Left renal cortex interstitium (tissue), 4 donors: ENCODE measurements around the gene OTUB2. TPM values are rescaled to one million over a fixed set of nuclear protein-coding genes. Genes with fewer than 3 reads are reported as not detected.

Experiments used
- DNase-seq, 4 donors: peaks; one replicate each; pipeline ENCODE4 v3.0.0-alpha.2; 2013; ENCODE audit warnings: low read depth in 4 of 4, low spot score in 2 of 4, missing footprints in 1 of 4
- polyA plus RNA-seq, 4 donors: library from polyadenylated mRNA; unstranded; fragments of 120-200 nt; gene quantifications; one replicate each; pipeline ENCODE4 v1.2.1, GENCODE V29; 2013; ENCODE audit not compliant: insufficient read length in 4 of 4

OTUB2 gene
- polyA plus RNA-seq, 4 donors: 4.2 to 5.0 (median 4.6) TPM

DNA sequence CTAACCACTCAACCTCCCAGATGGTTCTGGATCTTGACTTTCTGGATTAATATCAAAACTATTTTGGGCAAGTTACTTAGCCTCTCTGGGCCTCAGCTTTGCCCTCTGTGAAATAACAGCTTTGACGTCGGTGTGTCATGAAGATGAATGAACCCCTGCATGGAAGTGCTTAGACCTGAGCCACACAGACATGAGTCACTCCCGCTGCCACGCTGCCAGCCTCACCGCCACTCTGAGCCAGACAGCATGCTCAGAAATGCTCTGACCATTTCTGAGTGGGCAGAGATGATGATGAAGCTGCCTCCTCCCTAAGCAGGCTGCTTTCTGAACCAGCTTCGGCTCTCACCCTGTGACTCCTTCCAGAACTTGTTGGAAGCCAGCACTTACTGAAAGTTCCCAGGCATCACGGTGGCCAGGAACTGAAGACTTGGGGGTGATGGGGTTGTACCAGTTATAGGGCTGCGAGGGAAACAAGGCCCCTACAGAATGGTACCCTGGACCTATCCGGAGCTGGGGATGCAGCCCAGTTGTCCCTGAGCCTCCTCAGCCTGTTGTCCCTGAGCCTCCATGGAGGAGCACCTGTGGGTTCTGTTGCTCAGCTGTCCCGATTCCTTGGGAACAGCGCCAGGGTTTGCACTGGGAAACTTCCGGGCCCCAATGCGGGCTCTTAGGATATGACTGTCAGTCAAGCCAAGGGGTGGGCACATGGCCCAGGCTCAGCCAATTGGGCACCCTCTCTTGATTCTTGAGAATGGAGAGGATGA is 31.0 kb upstream of the OTUB2 start:
- no peak for DNase-seq

DNA sequence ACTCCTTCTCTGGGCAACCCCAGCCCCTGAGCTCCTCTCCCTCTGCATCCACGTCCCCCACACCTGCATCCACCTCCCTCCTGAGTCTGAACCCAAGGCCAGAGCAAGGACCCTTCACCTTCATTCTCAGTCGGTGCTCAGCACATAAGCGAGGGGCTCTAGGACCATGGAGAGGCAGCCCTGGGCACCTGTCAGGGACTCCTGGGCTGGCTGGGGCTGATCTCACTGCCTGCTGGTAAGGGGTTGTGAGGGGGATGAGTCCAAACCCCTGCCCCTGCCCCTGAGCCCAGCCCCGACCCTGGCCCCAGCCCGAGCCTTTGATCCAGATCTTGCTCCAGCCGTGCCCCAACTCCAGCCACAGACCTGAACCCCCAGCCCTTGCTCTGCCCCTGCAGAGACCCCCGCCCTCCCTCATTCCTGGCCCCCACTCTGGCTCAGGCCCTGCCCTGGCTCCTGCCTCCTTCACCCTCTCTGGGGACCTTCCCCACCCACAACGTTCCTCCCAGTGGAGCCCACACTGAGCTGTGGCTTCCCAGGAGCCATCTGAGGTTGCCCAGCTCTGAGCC is 29.9 kb upstream of the OTUB2 start:
- DNase-seq: no peak

DNA sequence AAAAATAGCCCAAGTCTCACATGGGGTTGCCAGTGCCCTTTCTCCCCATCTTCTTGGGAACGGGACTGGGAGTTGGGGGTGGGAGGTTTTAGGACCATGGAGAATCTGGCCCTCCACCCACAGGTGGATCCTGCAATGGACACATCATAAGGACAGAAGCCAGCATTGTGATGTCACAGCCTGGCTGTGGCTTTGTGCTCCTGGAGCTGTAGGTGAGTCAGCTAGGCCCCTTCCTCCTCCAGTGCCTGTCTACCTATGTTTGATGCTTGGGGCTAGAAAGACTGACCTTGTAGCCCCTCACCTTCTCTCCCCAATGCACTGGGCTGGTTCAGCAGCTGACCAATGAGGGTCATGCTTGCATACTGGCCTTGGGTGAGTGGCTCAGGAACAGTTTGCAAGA is 29.1 kb upstream of the OTUB2 start, which contains the start of gene CCDC197:
CCDC197 (plus strand) TSS at position 220 of the 400 bp plus-strand sequence. CDS start 831 bp downstream, outside the sequence.
- DNase-seq: no peak

DNA sequence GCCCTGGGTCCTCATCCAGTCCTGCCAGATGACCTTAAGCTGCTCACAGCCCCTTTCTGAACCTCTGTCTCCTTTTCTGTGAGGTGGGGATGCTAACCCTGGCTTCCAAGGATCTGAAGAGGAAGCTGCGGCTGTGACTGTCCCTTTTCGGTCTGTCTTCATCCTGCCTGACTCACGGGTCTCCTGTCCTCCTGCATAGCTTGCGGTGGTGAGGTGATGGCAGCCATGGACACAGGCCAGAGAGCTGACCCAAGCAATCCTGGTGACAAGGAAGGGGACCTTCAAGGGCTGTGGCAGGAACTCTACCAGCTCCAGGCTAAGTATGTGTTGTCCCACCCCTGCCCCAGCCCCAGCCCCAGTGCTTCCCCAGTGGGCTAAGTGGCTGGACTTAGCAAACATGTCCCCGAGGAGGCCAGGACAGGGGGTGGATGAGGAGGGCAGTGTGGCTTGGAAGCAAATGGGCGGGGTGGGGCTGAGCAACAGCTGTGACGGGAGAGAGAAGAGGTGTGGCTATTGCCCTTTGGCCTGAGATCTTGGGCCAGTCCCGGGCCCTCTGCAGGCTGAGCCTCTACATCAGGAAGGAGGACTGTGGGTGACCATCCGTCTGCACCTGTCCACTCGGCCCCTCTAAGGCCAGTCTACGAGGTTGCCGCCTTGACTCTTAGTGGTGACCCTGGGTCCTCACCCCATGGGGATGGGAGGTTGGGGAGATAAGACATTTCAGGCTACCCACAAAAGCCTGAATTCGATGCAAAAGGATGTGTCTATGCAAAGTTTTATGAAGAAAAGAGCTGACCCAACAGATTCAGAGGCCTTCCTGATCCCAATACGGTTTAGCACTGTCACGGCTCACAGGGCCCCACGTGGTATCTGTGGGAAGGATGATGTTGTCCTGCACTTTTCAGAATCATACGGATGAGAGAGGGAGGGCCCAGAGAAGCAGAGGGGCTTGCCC is 27.9 kb upstream of the OTUB2 start:
- DNase-seq: no peak

DNA sequence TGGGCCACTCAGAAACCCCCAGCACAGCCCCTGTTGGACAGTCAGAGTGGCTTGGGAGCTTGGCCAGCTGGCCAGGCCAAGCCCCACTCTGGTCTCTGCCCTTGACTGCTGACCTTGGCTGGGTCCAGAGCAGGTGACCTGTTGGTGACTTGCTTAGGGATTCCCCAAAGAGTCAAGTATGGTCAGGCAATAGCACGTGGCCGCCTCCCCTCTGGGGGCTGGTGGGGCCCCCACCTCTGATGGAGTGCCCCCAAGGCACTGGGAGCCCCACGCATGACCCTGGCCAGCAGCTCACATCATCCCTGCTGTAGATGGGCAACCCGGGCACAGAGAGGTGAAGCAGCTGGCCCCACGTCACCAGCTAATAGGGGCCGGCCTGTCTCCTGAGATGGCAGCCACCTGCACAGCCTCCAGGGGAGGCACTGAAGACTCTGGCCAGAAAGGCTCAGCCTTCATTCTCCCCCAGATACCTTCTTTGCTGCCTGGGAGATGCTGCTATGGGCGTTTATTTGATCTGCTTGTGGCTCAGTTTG is 27.2 kb upstream of the OTUB2 start:
- no peak for DNase-seq

DNA sequence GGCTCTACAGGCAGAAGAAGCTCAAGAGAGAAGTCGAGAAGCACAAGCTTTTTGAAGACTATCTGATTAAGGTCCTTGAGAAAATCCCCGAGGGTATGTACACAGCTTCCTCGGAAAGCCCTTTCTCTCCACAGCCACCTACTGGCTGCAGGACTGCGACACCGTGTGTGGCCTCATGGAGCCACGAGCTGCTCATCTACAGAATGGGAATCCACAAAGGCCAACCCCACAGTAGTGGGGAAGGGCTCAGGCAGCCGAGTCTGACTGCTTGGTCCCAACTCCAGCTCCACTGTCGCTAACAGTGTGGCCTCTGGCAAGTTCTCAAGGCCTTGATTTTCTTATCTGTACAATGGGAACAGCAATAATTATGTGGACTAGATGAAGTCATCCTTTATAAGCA is 26.6 kb upstream of the OTUB2 start:
- DNase-seq: no peak

DNA sequence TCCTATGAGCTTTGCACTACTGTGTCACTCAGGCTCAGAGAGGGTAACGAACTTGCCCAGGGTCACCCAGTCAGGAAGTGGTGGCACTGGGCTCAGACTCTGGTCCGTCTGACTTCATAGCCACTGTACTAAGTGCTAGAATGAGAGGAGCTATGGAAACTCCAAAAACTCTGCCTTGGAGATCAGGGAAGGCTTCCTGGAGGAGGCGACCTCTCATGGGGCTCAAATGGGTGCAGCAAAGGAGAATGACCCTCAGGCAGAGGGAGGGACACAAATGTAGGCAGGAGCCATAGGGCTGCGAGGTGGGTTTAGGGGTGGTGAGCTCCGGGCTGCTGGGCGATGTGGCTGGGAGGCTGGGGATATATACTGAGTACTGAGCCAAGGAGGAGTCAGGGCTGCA is 25.9 kb upstream of the OTUB2 start:
- DNase-seq: no peak

DNA sequence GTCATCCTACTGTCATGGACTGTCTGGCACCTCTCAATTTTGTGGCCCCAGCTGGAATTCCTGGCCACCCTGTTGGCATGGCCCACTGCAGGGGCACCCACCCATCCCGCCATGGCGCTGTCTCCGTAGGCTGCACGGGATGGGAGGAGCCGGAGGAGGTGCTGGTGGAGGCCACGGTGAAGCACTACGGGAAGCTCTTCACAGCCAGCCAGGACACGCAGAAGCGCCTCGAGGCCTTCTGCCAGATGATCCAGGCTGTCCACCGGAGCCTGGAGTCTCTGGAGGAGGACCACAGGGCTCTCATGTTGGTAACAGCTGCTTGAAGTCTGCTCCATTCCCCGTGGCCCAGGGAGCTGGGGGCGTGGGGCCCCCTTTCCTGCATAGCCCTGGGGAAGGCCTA is 25.1 kb upstream of the OTUB2 start:
- DNase-seq: no peak

DNA sequence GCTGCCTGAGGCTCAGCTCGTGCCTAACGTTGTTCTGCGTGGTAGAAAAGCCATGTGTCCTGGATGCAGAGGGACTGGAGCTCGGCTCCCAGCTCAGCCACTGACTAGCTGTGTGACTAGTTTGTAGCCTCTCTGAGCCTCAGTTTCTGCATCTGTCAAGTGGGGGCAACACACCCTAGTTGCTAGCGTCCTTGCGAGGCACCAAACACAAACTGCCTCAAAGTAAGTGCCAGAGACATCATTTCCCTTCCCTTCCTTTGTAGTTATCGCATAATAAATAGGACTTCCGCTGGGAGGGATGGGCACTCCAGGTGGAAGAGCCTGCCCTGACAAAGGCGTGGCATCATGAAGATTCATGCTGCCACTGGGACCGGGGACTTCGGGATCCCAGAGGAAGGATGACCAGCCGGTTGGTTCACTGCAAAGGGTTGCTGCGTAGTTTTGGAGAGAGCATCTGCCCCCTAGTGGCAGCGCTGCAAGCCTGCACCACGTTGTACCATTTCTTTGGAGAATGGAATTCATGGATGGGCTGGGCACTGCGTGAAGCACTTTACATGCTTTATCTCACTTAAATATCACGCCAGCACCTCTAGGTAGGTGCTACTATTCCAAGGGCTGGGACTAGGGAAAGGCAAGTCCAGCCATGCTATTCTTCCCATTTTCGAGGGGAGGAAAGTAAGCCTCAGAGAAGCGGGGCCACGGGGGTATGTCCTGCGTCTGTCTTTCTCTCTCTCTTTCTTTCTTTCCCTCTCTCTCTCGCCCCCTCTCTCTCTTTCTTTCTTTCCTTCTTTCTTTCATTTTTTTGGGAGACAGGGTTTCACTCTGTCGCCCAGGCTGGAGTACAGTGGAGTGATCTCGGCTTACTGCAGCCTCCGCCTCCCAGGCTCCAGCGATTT is 24.4 kb upstream of the OTUB2 start:
- DNase-seq: no peak

DNA sequence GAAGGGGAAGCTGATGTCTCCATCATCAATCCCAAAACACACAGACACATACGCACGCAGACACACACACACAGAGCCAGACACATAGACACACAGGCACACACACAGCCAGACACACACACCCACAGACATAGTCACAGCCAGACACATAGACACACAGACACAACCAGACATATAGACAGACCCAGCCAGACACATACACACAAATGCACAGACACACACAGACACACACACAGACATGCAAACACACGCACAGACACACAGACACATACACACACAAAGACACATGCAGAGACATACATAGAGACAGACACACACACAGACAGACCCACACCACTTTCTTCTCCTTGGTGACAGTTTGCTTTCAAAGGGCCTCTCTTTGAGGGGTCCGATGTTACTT is 22.7 kb upstream of the OTUB2 start:
- no peak for DNase-seq

DNA sequence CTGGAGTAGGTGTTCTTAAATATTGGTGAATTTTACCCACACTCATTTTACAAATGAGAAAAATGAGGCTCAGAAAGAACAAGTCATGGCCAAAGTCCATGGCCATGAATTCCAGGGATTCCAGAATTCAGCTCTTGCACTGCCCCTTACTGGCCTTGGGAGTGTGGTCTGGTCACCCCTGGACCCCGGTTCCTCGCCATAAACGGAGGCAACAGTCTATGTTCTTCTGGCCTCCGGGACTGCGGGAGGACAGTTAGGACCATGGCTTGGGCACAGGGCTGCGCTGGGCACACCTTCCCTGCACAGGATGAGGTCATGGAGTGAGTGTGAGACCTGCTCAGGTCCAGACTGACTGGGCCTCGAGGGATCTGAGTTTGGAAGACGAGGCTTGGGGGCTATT is 22.1 kb upstream of the OTUB2 start:
- DNase-seq: no peak

DNA sequence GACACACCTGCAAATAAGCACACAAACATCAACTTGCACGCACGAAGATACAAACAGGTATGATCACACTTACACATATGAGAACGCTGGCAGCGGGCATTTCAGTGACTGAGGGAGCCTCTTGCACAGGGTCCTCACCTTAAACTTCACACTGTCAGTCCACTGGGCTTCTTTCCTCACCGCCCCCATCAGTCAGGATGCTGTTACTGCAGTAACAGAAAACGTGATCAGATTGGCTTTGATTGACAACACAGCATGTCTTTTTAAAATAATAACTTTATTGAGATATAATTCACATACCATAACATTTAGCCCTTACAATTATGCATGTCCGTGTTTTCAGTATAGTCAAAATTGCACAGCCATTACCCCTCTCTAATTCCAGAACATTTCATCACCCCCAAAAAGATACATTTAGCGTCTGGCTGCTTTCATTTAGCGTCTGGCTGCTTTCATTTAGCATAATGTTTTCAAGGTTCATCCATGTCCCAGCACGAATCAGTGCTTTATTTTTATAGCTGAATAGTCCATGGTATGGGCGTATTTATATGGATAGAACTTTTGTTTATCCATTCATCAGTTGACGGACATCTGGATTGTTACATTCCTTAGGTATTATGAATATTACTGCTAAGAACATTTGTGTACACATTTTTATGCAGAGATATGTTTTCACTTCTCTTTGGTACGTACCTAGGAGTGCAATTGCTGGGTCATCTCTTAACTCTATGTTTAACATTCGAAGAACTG is 20.6 kb upstream of the OTUB2 start:
- DNase-seq: no peak

DNA sequence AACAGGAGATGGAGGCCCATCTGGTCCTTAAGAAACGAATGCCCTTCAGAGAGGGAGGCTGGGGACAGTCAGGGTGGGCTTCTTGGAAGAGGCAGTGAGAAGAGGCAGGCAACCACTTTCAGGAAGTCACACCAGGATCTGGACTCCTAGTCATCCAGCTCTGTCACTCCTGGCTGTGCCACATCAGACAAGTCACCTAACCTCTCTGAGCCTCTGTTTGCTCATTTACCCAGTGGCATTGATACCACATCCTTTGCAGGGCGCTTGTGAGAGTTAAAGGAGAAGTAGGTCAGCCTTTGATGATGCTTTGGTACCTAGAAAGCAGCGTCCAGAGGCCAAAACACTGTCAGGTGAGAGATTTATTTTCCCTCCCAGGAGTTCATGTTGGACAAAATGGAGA is 17.9 kb upstream of the OTUB2 start:
- no peak for DNase-seq

DNA sequence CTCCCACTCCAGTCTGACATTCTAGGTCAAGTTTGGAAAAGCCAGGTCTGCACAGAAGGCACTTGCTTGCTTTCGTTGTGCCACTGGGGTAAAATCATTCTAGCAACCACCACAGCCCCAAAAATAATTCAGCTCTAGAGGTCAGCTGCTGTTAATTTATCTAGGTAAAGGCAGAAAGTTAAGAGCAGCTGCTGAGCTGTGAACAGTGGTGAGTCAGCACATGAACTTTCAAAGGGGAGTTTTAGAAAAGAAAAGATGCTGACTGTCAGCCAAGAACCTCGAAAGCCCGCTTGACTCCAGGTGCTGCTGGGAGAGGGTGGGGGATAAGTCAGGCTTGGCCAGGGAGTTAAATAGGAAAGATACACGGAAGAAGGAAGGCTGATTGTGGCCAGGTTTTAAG is 16.4 kb upstream of the OTUB2 start:
- DNase-seq: no peak

DNA sequence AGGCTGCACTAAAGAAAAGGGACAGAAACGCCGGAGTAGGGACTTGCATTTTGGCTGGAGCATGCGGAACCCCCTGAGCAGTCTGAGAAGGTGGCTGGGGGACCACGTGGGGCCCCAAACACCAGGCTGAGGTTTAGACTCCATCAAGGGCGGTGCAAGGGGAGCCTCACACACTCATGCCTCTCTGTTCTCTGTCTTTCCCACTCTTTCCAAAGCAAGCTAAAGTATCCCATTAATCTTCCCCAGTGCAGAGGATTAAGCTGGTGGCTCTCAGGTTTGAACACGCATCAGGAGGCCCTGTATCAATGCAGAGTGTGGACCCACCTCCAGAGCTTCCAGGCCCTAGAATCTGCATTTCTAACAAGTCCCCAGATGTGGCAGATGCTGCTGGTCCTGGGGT is 15.5 kb upstream of the OTUB2 start:
- DNase-seq: no peak

DNA sequence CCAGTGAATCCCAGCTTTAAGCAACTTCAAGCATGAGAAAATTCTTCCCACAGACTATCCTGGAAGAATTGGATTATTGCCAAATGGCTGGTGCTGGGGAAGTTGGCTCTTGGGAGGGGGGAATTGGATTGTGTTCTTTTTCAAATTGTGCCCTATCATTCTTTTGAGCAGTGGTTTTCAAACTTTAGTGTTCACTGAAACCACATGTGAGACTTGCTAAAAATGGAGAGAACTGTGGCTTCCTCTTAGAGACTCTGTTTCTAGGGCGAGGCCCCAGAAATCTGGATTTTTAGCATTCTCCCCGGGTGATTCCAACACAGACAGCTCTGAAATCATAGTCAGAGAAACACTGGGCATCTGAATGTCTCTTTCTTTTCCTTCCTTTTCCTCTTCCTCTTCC is 14.3 kb upstream of the OTUB2 start:
- no peak for DNase-seq

DNA sequence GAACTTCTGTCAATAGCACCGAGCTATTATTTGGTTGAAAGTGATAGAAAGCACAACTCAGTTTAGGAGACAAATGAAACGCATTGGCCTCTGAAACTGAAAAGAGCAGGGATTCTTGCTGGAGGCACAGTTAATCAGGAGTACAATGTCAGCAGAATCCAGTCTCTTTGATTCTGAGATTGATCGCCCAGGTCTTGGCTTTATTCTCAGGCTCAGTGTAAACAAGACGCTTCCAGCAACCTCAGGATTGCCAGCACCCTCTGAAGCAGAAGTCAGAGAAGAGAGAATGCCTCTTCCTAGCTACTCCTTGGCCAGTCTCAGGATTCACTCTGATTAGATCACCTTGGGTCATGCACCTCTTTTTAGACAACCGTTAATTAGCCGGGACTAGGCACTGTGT is 11.8 kb upstream of the OTUB2 start:
- no peak for DNase-seq

DNA sequence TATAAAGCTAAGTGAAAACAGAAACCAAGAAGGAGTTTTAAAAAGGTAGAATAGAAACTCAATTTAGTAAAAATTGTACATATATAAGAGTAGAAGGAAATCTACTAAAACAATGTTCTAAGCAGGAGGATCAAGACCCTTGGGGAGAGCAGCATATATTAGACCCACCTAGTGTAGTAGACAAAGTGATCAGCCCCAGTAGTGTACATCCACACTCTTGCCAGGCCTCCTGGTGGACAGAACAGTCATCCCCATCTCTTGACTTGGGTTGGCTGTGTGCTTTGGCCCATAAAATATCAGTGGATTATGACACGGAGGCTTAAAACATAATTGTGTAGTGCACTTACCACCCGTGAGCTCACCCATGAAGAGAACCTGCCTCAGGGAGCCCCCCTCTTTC is 10.9 kb upstream of the OTUB2 start:
- DNase-seq: no peak

DNA sequence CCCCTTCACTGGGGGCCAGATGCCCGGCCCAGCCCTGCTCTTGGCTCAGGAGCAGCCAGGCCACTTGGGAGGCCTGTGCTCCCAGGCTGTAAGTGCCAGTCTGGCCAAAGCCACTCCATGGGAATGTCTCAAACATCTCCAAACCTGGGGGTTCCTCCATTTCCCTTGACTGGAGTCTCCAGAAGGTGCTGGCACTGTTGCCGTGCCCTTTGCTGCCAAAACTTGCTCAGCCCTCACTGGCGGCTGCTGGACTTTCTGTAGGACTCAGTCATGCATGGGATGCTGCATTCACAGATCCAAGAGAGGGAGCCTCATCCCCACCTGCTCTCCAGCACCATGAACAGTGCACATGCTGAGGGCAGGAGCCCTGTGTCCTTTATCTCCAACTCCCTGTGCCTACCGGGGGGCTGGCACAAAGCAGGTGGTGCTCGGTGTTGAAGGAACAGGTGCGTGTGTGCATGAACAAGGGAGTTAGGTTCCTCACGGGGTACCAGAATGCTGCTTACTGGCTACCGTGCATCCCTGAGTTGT is 9.6 kb upstream of the OTUB2 start:
- no peak for DNase-seq
